H1 (cell line): Measurements from ENCODE around the gene HAGH. TPM values are rescaled to one million over a fixed set of nuclear protein-coding genes. Genes with fewer than 3 reads are reported as not detected.

ENCODE experiments used
- CTCF ChIA-PET: fragments of 300-600 bp; sonication (Branson Sonifier 250); formaldehyde crosslinking; loops from one replicate; lab custom pipeline; 2021; ENCODE audit not compliant: partially characterized antibody; lab: Charles Lee
- POLR2A ChIA-PET: fragments of 300-600 bp; sonication (Branson Sonifier 250); formaldehyde crosslinking; loops from one replicate; lab custom pipeline; 2021; ENCODE audit warnings: inconsistent platforms; ENCODE audit not compliant: partially characterized antibody; lab: Charles Lee
- DNase-seq, 2 experiments: peaks; one replicate each; pipeline versions ENCODE4 v3.0.0 to v3.0.0-alpha.2; 2010 to 2022; ENCODE audit warnings: low spot score in 2 of 2, low read depth in 1 of 2, mixed read lengths in 1 of 2
- FAIRE-seq: peaks from 2 replicates; lab custom pipeline; 2011; peaks lifted over from hg19 to GRCh38; lab: Jason Lieb, UNC
- H2AFZ ChIP-seq: 2 replicates; pipeline ENCODE4 v1.8.1; 2012; ENCODE audit warnings: low read length, inconsistent platforms
- H2AK5ac ChIP-seq: 2 replicates; pipeline ENCODE4 v1.6.1; 2013; ENCODE audit warnings: low read depth, low read length
- H2BK120ac ChIP-seq: replicated peaks from 2 replicates; pipeline ENCODE3; 2013; ENCODE audit warnings: low read depth, low read length, inconsistent platforms
- H2BK12ac ChIP-seq: 2 replicates; pipeline ENCODE4 v1.6.1; 2013; ENCODE audit warnings: low read depth, low read length
- H2BK15ac ChIP-seq: 2 replicates; pipeline ENCODE4 v1.6.1; 2013; ENCODE audit warnings: low read length
- H2BK20ac ChIP-seq: 2 replicates; pipeline ENCODE4 v1.6.1; 2013; ENCODE audit warnings: low read length
- H2BK5ac ChIP-seq: 2 replicates; pipeline ENCODE4 v1.6.1; 2013; ENCODE audit warnings: low read depth, low read length
- H3K14ac ChIP-seq: 2 replicates; pipeline ENCODE4 v1.6.1; 2013; ENCODE audit warnings: inconsistent platforms; ENCODE audit not compliant: insufficient read length
- H3K18ac ChIP-seq: 2 replicates; pipeline ENCODE4 v1.6.1; 2013; ENCODE audit warnings: low read length; ENCODE audit errors: extremely low read depth
- H3K23ac ChIP-seq: 2 replicates; pipeline ENCODE4 v1.6.1; 2013; ENCODE audit warnings: inconsistent platforms; ENCODE audit not compliant: insufficient read length
- H3K23me2 ChIP-seq: 2 replicates; pipeline ENCODE4 v1.6.1; 2013; ENCODE audit warnings: low read depth, low read length
- H3K27ac ChIP-seq: 2 replicates; pipeline ENCODE4 v1.6.1; 2011; ENCODE audit warnings: low read depth, low read length, inconsistent platforms
- H3K27me3 ChIP-seq, 4 experiments: replicated peaks in 1 of 4; 1 replicate in 1 of 4; 2 replicates in 3 of 4; pipeline versions ENCODE4 v1.6.1 to v1.8.1; 2011 to 2013; ENCODE audit warnings: low read length in 3 of 4, mild to moderate bottlenecking in 3 of 4, inconsistent platforms in 2 of 4, mixed read lengths in 2 of 4, moderate library complexity in 1 of 4; ENCODE audit not compliant: control insufficient read depth in 3 of 4, insufficient read depth in 3 of 4; ENCODE audit errors: extremely low read depth in 1 of 4
- H3K36me3 ChIP-seq, 4 experiments: 2 replicates each; pipeline versions ENCODE4 v1.6.1 to v1.8.1; 2011 to 2013; ENCODE audit warnings: mild to moderate bottlenecking in 4 of 4, low read length in 3 of 4, moderate library complexity in 2 of 4, control low read depth in 1 of 4, inconsistent platforms in 1 of 4; ENCODE audit not compliant: insufficient read depth in 4 of 4, control insufficient read depth in 2 of 4
- H3K4ac ChIP-seq: replicated peaks from 2 replicates; pipeline ENCODE3; 2013; ENCODE audit warnings: low read length, low read depth, mixed read lengths, inconsistent platforms; ENCODE audit not compliant: insufficient read length
- H3K4me1 ChIP-seq, 4 experiments: replicated peaks in 1 of 4; 1 replicate in 1 of 4; 2 replicates in 3 of 4; pipeline versions ENCODE4 v1.6.1 to v1.8.1; 2011 to 2013; ENCODE audit warnings: low read length in 3 of 4, inconsistent platforms in 2 of 4, mixed read lengths in 1 of 4; ENCODE audit not compliant: insufficient read depth in 4 of 4, control insufficient read depth in 3 of 4
- H3K4me2 ChIP-seq, 2 experiments: 2 replicates each; pipeline versions ENCODE4 v1.6.1 to v1.8.1; 2011 to 2013; ENCODE audit warnings: low read depth in 2 of 2, low read length in 2 of 2, control low read depth in 1 of 2, inconsistent platforms in 1 of 2, mild to moderate bottlenecking in 1 of 2; ENCODE audit not compliant: insufficient read depth in 1 of 2
- H3K4me3 ChIP-seq, 4 experiments: fragments of 200-600, 300-600 bp in 1 of 4; sonication (generic), shearing (Covaris generic), sonication (Bioruptor Twin) in 1 of 4; 2 replicates each; pipeline versions ENCODE4 v1.5.1 to v1.8.1; 2011 to 2016; ENCODE audit warnings: low read length in 4 of 4, low read depth in 3 of 4, control low read depth in 2 of 4, inconsistent platforms in 2 of 4, mild to moderate bottlenecking in 2 of 4, mixed read lengths in 1 of 4, moderate library complexity in 1 of 4; ENCODE audit not compliant: insufficient read depth in 2 of 4; ENCODE audit errors: extremely low read depth in 1 of 4
- H3K56ac ChIP-seq: replicated peaks from 2 replicates; pipeline ENCODE3; 2013; ENCODE audit warnings: low read depth, mild to moderate bottlenecking, mixed read lengths, low read length, inconsistent platforms; ENCODE audit not compliant: insufficient read length
- H3K79me1 ChIP-seq: 2 replicates; pipeline ENCODE4 v1.6.1; 2013; ENCODE audit warnings: low read depth, low read length, control low read depth
- H3K79me2 ChIP-seq, 2 experiments: 2 replicates each; pipeline versions ENCODE4 v1.6.1 to v1.8.1; 2012 to 2013; ENCODE audit warnings: low read length in 2 of 2, mild to moderate bottlenecking in 2 of 2, inconsistent platforms in 1 of 2; ENCODE audit not compliant: insufficient read depth in 2 of 2, control insufficient read depth in 1 of 2
- H3K9ac ChIP-seq, 4 experiments: replicated peaks in 1 of 4; 1 replicate in 1 of 4; 2 replicates in 3 of 4; pipeline versions ENCODE4 v1.6.1 to v1.8.1; 2011 to 2013; ENCODE audit warnings: low read depth in 3 of 4, low read length in 3 of 4, control low read depth in 2 of 4, mild to moderate bottlenecking in 2 of 4, moderate library complexity in 2 of 4, inconsistent platforms in 1 of 4; ENCODE audit errors: extremely low read depth in 1 of 4
- H3K9me3 ChIP-seq, 2 experiments: 2 replicates each; pipeline versions ENCODE4 v1.6.1 to v1.8.1; 2012 to 2013; ENCODE audit warnings: mild to moderate bottlenecking in 2 of 2, moderate library complexity in 2 of 2, control low read depth in 1 of 2, inconsistent platforms in 1 of 2, low read depth in 1 of 2, low read length in 1 of 2, mixed read lengths in 1 of 2; ENCODE audit not compliant: insufficient read depth in 2 of 2
- H4K20me1 ChIP-seq, 2 experiments: replicated peaks in 1 of 2; 2 replicates each; pipeline versions ENCODE3 to v1.8.1; 2011 to 2013; ENCODE audit warnings: inconsistent platforms in 2 of 2, low read length in 2 of 2, mild to moderate bottlenecking in 1 of 2; ENCODE audit not compliant: insufficient read depth in 2 of 2, control insufficient read depth in 1 of 2
- H4K5ac ChIP-seq: 2 replicates; pipeline ENCODE4 v1.6.1; 2013; ENCODE audit warnings: low read length, low read depth, mixed read lengths, inconsistent platforms; ENCODE audit not compliant: insufficient read length
- H4K8ac ChIP-seq: 2 replicates; pipeline ENCODE4 v1.8.0; 2013; ENCODE audit warnings: mild to moderate bottlenecking, moderate library complexity, low read length, inconsistent platforms; ENCODE audit not compliant: insufficient read depth; ENCODE audit errors: extremely low read depth
- H4K91ac ChIP-seq: replicated peaks from 2 replicates; pipeline ENCODE3; 2013; ENCODE audit warnings: low read length, mixed read lengths, inconsistent platforms; ENCODE audit not compliant: insufficient read length
- CHD1 ChIP-seq: IDR thresholded peaks from 2 replicates; pipeline ENCODE4 v1.6.1; 2012; ENCODE audit warnings: low read depth, low read length, improper control_type of control experiment
- FOSL1 ChIP-seq: IDR thresholded peaks from 2 replicates; pipeline ENCODE4 v1.6.1; 2011; ENCODE audit warnings: mild to moderate bottlenecking, low read depth, low read length, moderate library complexity; ENCODE audit not compliant: insufficient read depth
- JUN ChIP-seq: IDR thresholded peaks from 2 replicates; pipeline ENCODE4 v1.6.1; 2011; ENCODE audit warnings: low read depth, mild to moderate bottlenecking, improper control_type of control experiment, low read length
- NRF1 ChIP-seq: IDR thresholded peaks from 2 replicates; pipeline ENCODE4 v1.6.1; 2011; ENCODE audit warnings: mild to moderate bottlenecking, low read depth, low read length, improper control_type of control experiment
- SAP30 ChIP-seq: fragments of 300-600 bp; sonication (generic); IDR thresholded peaks from 2 replicates; pipeline ENCODE4 v1.7.1; 2012; ENCODE audit warnings: low read length, moderate library complexity, mild to moderate bottlenecking, inconsistent platforms; ENCODE audit not compliant: insufficient read depth, insufficient replicate concordance
- TBP ChIP-seq: IDR thresholded peaks from 2 replicates; pipeline ENCODE4 v1.6.1; 2011; ENCODE audit warnings: low read depth, low read length, improper control_type of control experiment
- WGBS, 2 experiments: shearing (Covaris generic) in 1 of 2; methylation state at CpG; one replicate each; pipeline versions ENCODE4 v1.1.6 to v1.1.7; 2013 to 2015; ENCODE audit warnings: low lambda C conversion rate in 2 of 2, mixed read lengths in 2 of 2, inconsistent platforms in 1 of 2, low coverage in 1 of 2, missing lambda C conversion rate in 1 of 2; ENCODE audit not compliant: insufficient replicate concordance in 2 of 2, insufficient coverage in 1 of 2, insufficient read length in 1 of 2; ENCODE audit errors: extremely low coverage in 1 of 2, missing lambda C conversion rate in 1 of 2; 5-methylcytosine and 5-hydroxymethylcytosine counted together
- polyA plus RNA-seq, 7 experiments: library from polyadenylated mRNA; depleted of rRNA in 3 of 7; stranded (reverse) in 5 of 7; unstranded in 2 of 7; fragments of >200 nt in 5 of 7; fragments of 200-250 nt in 2 of 7; gene quantifications; 1 replicate in 5 of 7; 2 replicates in 1 of 7; 4 replicates in 1 of 7; pipeline versions ENCODE4 v1.2.1 to v1.2.3, GENCODE V29; 2011 to 2013; ENCODE audit warnings: missing spikeins in 2 of 7, mixed read lengths in 2 of 7
- total RNA-seq: library from RNA; stranded (reverse); fragmentation: NEBNext Ultra II Directional; extraction: Animal tissue kit (Norgen Biotek cat#: 25700); gene quantifications from 2 replicates; pipeline ENCODE4 v1.2.1, GENCODE V29; 2021
- TF ChIP-seq, protein P1 (sequence below): IDR thresholded peaks from 2 replicates; pipeline ENCODE4 v1.6.1; 2012; ENCODE audit warnings: inconsistent platforms
- TF ChIP-seq, protein P2 (sequence below): IDR thresholded peaks from 2 replicates; pipeline ENCODE4 v1.6.1; 2012; ENCODE audit warnings: low read length, inconsistent platforms
- TF ChIP-seq, protein P3 (sequence below): IDR thresholded peaks from 2 replicates; pipeline ENCODE4 v1.6.1; 2011; ENCODE audit warnings: low read length, improper control_type of control experiment

Gene HAGH
- total and polyA plus RNA-seq, 2 of the 8 experiments (the other 6 are each of a cell fraction or from before 2014, with no cell fraction given) = 28.7 to 40.6 TPM

DNA sequence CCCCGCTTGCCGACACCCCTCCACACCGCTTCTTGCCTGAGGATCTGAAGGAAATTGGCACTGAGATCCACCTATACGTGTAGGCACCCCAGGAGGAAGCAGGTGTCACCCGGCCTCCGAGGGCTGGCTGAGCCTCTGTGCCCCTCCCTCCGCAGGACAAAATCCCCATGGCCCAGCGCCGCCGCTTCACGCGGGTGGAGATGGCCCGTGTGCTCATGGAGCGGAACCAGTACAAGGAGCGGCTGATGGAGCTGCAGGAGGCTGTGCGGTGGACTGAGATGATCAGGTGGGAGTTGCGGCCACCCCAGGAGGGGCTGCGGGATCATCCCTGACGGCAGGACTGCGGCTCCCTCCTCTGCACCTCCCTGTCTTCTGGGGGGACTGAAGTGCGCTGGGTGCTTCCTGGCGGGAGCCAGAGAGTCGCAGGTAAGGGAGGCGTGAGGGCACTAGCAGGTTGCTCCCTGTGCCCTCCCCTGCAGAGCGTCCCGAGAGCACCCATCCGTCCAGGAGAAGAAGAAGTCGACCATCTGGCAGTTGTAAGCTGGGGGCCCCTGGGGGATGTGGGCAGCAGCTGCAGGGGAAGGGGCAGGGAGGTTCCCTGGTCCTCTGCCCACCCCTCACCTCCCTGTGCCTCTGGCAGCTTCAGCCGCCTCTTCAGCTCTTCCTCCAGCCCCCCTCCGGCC is 64.3 kb downstream of the HAGH start:
- POLR2A ChIA-PET = interaction anchor here (0.9 to 13.5 kb wide), 6 partner anchors 8 to 203 kb away, joined by 3 to 246 read pairs (median 10); partner anchors contain the start of genes EME2, MRPS34, NUBP2 and RPS2
- no peak for DNase-seq
- no peaks in the 10 kb centered on the region for H3K79me1 ChIP-seq
- TF ChIP-seq, protein P1, sequence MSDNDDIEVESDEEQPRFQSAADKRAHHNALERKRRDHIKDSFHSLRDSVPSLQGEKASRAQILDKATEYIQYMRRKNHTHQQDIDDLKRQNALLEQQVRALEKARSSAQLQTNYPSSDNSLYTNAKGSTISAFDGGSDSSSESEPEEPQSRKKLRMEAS = no peak
- TF ChIP-seq, protein P2, sequence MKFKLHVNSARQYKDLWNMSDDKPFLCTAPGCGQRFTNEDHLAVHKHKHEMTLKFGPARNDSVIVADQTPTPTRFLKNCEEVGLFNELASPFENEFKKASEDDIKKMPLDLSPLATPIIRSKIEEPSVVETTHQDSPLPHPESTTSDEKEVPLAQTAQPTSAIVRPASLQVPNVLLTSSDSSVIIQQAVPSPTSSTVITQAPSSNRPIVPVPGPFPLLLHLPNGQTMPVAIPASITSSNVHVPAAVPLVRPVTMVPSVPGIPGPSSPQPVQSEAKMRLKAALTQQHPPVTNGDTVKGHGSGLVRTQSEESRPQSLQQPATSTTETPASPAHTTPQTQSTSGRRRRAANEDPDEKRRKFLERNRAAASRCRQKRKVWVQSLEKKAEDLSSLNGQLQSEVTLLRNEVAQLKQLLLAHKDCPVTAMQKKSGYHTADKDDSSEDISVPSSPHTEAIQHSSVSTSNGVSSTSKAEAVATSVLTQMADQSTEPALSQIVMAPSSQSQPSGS = no peak
- TF ChIP-seq JUN = no peak
- TF ChIP-seq FOSL1 = no peak
- no peak for TF ChIP-seq SAP30
- TF ChIP-seq, protein P3, sequence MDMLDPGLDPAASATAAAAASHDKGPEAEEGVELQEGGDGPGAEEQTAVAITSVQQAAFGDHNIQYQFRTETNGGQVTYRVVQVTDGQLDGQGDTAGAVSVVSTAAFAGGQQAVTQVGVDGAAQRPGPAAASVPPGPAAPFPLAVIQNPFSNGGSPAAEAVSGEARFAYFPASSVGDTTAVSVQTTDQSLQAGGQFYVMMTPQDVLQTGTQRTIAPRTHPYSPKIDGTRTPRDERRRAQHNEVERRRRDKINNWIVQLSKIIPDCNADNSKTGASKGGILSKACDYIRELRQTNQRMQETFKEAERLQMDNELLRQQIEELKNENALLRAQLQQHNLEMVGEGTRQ = no peak
- TF ChIP-seq NRF1 = no peak
- TF ChIP-seq CHD1 = no peak
- no peak for TF ChIP-seq TBP

More for the DNA sequence above, 64.3 kb downstream of the HAGH start:
- H4K91ac ChIP-seq = no peak overlapping the region
- no peak overlapping the region for H3K4ac ChIP-seq
- H2BK5ac ChIP-seq = no peak overlapping the region
- peaks cover 0 to 13% (median 7%) of the 10 kb centered on the region in 4 experiments; a peak in 5 of 7 replicates for H3K4me1 ChIP-seq
- H4K8ac ChIP-seq = no peak overlapping the region
- H3K27me3 ChIP-seq = no peaks in the 10 kb centered on the region; a peak in 1 of 7 replicates
- H2AK5ac ChIP-seq = no peak overlapping the region
- FAIRE-seq = no peak
- no peak overlapping the region for H3K4me3 ChIP-seq
- no peak overlapping the region for H2BK15ac ChIP-seq
- no peak overlapping the region; a peak in 2 of 7 replicates for H3K9ac ChIP-seq
- H3K23me2 ChIP-seq = no peaks in the 10 kb centered on the region; the same call in 1 of the 2 replicates
- CTCF ChIA-PET = interaction anchor here (0.7 to 3.3 kb wide), 5 partner anchors 12 to 57 kb away, joined by 3 to 21 read pairs (median 13); partner anchors contain the start of gene MAPK8IP3
- no peak overlapping the region for H3K56ac ChIP-seq
- no peak overlapping the region for H2BK20ac ChIP-seq
- no peak overlapping the region for H2AFZ ChIP-seq
- no peak overlapping the region for H3K18ac ChIP-seq
- no peaks in the 10 kb centered on the region; a peak in 1 of 4 replicates for H3K79me2 ChIP-seq
- no peak overlapping the region for H3K27ac ChIP-seq
- peaks cover 2 to 23% (median 7%) of the 10 kb centered on the region in 4 experiments; a peak in 4 of 8 replicates for H3K36me3 ChIP-seq
- H2BK12ac ChIP-seq = no peak overlapping the region
- H3K23ac ChIP-seq = no peak overlapping the region
- 93% methylated on average over 23 of the region's 30 CpGs; no CpG with 5 or more reads in 1 of the 2 experiments for WGBS, 2 experiments
- no peak overlapping the region for H3K14ac ChIP-seq
- no peak overlapping the region for H2BK120ac ChIP-seq
- no peak overlapping the region for H3K4me2 ChIP-seq
- H4K20me1 ChIP-seq = peaks cover 1 to 10% of the 10 kb centered on the region in 2 experiments
- no peaks in the 10 kb centered on the region; a peak in 1 of 4 replicates for H3K9me3 ChIP-seq
- no peak overlapping the region for H4K5ac ChIP-seq
